ENCODE measurements around the gene AMOTL1. TPM values are rescaled to one million over a fixed set of nuclear protein-coding genes. Genes with fewer than 3 reads are reported as not detected.

Gene AMOTL1
- total RNA-seq, 1 donor from 2014 or later, result 45.8 TPM

DNA sequence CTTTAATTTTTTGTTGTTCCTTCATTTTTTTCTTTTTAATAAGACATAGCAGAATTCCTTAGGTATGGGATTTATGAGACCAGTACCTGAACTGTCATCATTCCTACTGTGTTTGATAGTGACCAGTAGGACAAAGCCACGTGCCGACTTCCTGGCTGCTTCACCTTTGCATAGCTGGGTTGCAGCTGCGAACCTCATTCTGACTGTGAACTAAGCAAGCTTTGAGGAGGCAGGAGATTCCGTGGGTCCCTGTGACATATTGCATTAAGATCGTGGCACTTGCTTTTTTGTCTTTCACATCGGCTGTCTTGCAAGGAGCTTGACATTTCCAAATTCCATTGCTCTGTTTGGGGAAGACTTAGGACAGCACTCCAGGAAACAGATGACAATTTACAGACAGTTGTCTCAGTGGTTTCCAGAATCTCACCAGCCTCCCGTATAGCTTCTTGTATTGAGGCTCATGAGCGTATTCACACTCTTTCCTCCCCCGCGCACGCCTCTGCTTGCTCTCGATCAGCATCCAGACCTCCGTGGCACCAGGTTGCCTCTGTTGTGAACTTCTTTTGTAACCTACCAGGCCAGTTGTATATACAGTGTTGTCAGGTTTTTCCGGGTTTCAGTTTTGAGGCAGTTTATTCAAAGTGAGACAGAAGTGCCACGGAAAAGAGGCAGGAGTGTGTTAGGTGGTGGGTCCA lies 103.5 kb downstream of the AMOTL1 start:
- H3K36me3 Mint-ChIP-seq (ENCODE audit: insufficient read depth), result peaks cover 34% of the 10 kb centered on the region
- H3K4me3 Mint-ChIP-seq (ENCODE audit: low read depth), result no peak overlapping the region
- TF ChIP-seq, protein P1, sequence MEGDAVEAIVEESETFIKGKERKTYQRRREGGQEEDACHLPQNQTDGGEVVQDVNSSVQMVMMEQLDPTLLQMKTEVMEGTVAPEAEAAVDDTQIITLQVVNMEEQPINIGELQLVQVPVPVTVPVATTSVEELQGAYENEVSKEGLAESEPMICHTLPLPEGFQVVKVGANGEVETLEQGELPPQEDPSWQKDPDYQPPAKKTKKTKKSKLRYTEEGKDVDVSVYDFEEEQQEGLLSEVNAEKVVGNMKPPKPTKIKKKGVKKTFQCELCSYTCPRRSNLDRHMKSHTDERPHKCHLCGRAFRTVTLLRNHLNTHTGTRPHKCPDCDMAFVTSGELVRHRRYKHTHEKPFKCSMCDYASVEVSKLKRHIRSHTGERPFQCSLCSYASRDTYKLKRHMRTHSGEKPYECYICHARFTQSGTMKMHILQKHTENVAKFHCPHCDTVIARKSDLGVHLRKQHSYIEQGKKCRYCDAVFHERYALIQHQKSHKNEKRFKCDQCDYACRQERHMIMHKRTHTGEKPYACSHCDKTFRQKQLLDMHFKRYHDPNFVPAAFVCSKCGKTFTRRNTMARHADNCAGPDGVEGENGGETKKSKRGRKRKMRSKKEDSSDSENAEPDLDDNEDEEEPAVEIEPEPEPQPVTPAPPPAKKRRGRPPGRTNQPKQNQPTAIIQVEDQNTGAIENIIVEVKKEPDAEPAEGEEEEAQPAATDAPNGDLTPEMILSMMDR (IDR thresholded peaks at IDR 0.05; ENCODE audit: unreplicated experiment), result no peak
- no peak for DNase-seq (ENCODE audit: low spot score, unreplicated experiment)
- H3K4me1 Mint-ChIP-seq (ENCODE audit: low read depth), result no peaks in the 10 kb centered on the region
- H3K27ac Mint-ChIP-seq, result no peak overlapping the region
- no peaks in the 10 kb centered on the region for H3K9me3 Mint-ChIP-seq (ENCODE audit: low read depth)
- no peaks in the 10 kb centered on the region for H3K27me3 Mint-ChIP-seq

DNA sequence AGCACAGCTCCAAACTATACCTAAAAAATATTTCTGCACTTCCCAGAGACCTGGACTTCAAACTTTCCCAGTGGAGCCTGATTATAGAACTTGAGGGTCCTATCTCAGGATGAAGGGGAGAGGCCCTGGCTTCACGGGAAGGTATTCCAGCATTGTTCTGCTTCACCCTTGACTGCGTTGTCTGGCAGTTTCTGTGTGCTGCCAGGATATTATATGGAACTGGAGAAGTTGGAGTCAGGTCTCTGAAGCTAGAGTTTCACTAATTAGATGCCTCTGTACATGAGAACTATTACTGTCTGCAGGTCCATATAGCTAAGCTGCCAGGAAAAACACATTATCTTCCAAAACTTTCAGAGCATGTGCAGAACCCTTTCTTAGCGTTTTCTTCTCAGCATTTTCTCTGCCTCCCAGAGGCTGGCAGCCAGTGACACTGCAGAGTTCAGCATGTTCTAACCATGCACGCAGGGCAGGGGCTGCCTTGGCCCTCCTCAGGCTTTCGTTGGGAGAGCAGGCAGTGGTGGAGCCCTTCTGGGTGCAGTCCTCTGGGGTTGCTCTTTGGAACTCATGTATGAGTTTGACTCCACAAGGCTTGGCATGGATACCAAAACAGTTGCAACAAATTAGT lies 105.9 kb downstream of the AMOTL1 start:
- Mint-ChIP-seq H3K4me1 (ENCODE audit: low read depth) (no peaks in the 10 kb centered on the region), H3K9me3 (ENCODE audit: low read depth) (no peaks in the 10 kb centered on the region), H3K27ac (no peak overlapping the region), H3K27me3 (no peaks in the 10 kb centered on the region), H3K36me3 (ENCODE audit: insufficient read depth) (peaks cover 37% of the 10 kb centered on the region), H3K4me3 (ENCODE audit: low read depth) (no peak overlapping the region)
- no peak for DNase-seq (ENCODE audit: low spot score, unreplicated experiment)
- TF ChIP-seq, protein P1 (IDR thresholded peaks at IDR 0.05; ENCODE audit: unreplicated experiment), result no peak

DNA sequence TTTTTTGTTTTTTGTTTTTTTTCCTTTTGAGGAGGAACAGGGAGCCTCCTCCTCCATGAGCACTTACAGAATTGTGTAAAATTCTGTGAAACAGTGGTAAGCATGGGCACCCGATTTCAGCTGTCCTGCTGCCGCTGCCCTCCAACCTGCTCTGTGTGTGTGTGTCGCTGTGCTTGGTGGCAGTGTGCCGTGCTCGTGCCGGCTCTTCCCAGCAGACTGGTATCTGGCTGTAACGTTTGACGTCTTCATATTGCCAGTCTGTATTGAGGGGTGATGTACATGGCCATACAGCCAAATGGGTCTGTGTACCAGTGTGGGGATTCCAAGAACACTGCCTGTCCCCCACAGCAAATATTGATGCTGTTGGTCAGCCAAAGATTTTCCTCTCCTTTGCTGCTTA lies 108.1 kb downstream of the AMOTL1 start:
- H3K27me3 Mint-ChIP-seq, result no peaks in the 10 kb centered on the region
- no peak for DNase-seq (ENCODE audit: low spot score, unreplicated experiment)
- TF ChIP-seq, protein P1 (IDR thresholded peaks at IDR 0.05; ENCODE audit: unreplicated experiment), result no peak
- H3K36me3 Mint-ChIP-seq (ENCODE audit: insufficient read depth), result peaks cover 39% of the 10 kb centered on the region
- H3K4me1 Mint-ChIP-seq (ENCODE audit: low read depth), result no peaks in the 10 kb centered on the region
- H3K9me3 Mint-ChIP-seq (ENCODE audit: low read depth), result no peaks in the 10 kb centered on the region
- H3K4me3 Mint-ChIP-seq (ENCODE audit: low read depth), result no peak overlapping the region
- no peak overlapping the region for H3K27ac Mint-ChIP-seq

DNA sequence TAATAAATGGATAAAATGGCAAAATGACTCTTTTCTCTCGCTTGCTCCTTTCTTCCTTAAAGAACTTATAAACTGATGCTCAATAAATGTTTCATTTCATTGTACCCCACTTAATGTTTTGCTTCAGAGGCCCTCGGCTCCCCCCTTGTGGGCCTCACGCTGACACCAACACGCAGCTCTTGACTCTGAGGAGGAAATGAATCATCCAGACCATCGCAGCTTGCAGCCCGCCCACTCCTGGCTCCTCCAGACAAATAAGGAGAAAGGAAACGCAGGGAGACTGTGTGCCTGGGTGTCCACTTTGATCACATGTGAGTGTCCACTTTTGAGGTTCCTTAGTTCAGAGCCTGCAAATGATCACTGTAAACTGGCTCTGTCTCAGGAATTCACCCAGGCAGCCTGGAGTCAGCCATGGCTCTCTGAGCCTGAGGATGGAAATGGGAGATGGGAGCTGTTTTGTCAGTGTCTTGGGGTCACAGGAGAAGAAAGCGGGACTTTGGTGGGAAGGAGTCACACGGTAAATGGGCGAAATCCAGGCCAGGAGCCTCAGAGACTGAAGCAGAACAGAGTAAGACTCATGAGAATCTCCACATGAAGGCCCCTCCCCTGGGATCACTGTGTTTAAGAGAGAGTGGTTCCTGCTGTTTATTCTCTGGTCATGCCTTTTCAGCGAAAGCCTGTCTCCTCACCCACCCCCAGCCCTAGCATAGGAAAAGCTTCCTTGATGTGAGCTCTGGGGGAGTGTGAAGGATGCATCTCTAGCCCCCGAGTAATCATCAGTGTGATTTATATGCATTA lies 108.7 kb downstream of the AMOTL1 start:
- Mint-ChIP-seq H3K9me3 (ENCODE audit: low read depth) (no peaks in the 10 kb centered on the region), H3K4me3 (ENCODE audit: low read depth) (no peak overlapping the region), H3K27ac (no peak overlapping the region), H3K4me1 (ENCODE audit: low read depth) (no peaks in the 10 kb centered on the region), H3K27me3 (no peaks in the 10 kb centered on the region), H3K36me3 (ENCODE audit: insufficient read depth) (peaks cover 38% of the 10 kb centered on the region)
- TF ChIP-seq, protein P1 (IDR thresholded peaks at IDR 0.05; ENCODE audit: unreplicated experiment), result no peak
- no peak for DNase-seq (ENCODE audit: low spot score, unreplicated experiment)

DNA sequence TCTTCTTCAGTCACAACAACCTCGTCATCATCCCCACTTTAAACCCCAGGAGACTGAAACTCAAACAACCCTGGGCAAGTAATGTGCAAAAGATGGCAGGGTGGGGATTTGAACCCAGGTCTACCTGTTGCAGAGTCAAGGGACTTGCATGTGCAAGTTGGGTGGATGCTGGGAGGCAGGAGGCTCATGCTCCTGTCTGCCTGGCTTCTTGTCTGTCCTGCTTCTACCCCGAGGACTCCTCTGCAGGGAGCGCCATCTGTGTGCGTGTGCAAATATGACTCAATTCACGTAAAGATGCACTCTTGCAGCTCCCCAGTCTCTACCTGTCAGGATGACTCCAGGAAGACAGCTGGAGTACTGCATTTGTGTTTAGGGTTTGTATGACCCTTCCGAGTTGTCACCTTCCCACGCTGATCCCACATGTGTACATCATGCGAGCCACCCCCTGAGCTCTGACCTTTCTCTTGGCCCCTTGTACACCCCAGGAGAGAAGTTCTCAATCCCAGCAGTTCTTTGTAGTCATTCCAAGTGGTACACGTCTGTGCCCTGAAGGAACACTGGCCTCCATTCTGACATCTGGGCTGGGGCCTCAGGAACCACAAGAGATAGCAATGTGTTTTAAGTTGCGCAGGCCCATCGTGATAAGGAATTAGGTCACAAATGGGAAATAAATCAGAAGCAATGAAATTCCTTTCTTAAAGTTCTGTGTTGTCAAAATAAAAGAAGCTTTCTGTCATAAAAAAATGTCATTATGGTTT lies 109.5 kb downstream of the AMOTL1 start:
- no peak for DNase-seq (ENCODE audit: low spot score, unreplicated experiment)
- Mint-ChIP-seq H3K4me3 (ENCODE audit: low read depth) (no peak overlapping the region), H3K9me3 (ENCODE audit: low read depth) (no peaks in the 10 kb centered on the region), H3K36me3 (ENCODE audit: insufficient read depth) (peaks cover 33% of the 10 kb centered on the region), H3K27ac (no peak overlapping the region), H3K27me3 (no peaks in the 10 kb centered on the region), H3K4me1 (ENCODE audit: low read depth) (no peaks in the 10 kb centered on the region)
- TF ChIP-seq, protein P1 (IDR thresholded peaks at IDR 0.05; ENCODE audit: unreplicated experiment), result no peak
